Measurements from ENCODE around the gene LDHB. TPM values are rescaled to one million over a fixed set of nuclear protein-coding genes. Genes with fewer than 3 reads are reported as not detected.
"Not testable (repeated sequence)": the region's sequence is repeated elsewhere in the genome, so short reads cannot be mapped to it uniquely, and the experiment has no call there.

The LDHB gene
- total and polyA plus RNA-seq, 10 of the 15 experiments (the other 5 are each of a cell fraction or from before 2014, with no cell fraction given) = 800 to 3,692 (median 1,366) TPM

GRCh38 chr12:21662122-21662792 is 4.6 kb upstream of the LDHB start:
- no TSS peak for BruUV-seq (replicated peaks)
- SMC1A ChIA-PET (ENCODE audit: uncharacterized antibody, unreplicated experiment) = interaction anchor here (1.3 kb wide), 1 partner anchor 10 kb away, joined by 5 read pairs; no protein-coding TSS in a partner anchor
- H2AFZ ChIP-seq (ENCODE audit: control insufficient read depth, low read depth, low read length) = no peak overlapping the region
- intact Hi-C loops (cut with micrococcal nuclease; ENCODE audit: unreplicated experiment) = no loop called here
- H3K4me2 ChIP-seq (ENCODE audit: control insufficient read depth, insufficient read depth) = no peak overlapping the region
- ATAC-seq (no peak), DNase-seq (ENCODE audit: low read depth, low spot score) (no peak), FAIRE-seq (no peak)
- no peaks in the 10 kb centered on the region; the same call in 1 of the 2 replicates for H3K4me1 ChIP-seq (ENCODE audit: control insufficient read depth, insufficient read depth, low read length)
- CTCF ChIA-PET = interaction anchor here (1.3 kb wide), 1 partner anchor 18 kb away, joined by 7 read pairs; no protein-coding TSS in a partner anchor
- in situ Hi-C loops (cut with MboI) = no loop called here
- H3K27me3 ChIP-seq (replicated peaks in 1 of 2; ENCODE audit: control insufficient read depth in 2 of 2, insufficient read depth in 2 of 2, low read length in 1 of 2) = peaks cover 0 to 2% of the 10 kb centered on the region in 2 experiments; a peak in 1 of 4 replicates
- H3K9ac ChIP-seq (ENCODE audit: control insufficient read depth, insufficient read depth, low read length) = no peak overlapping the region
- H3K4me3 ChIP-seq = no peak overlapping the region
- no peaks in the 10 kb centered on the region for H4K20me1 ChIP-seq (ENCODE audit: control insufficient read depth, insufficient read depth)
- POLR2A ChIA-PET = no interaction called here
- H3K9me3 ChIP-seq (replicated peaks; ENCODE audit: control insufficient read depth, insufficient read depth, low read length) = no peaks in the 10 kb centered on the region
- RAD21 ChIA-PET (ENCODE audit: unreplicated experiment) = no interaction called here
- 89% methylated on average over 27 of the region's 27 CpGs for WGBS (ENCODE audit: insufficient coverage, insufficient replicate concordance, low lambda C conversion rate, missing lambda C conversion rate)
- H3K27ac ChIP-seq (ENCODE audit: control insufficient read depth, insufficient read depth) = no peak overlapping the region
- H3K36me3 ChIP-seq (ENCODE audit: control insufficient read depth in 2 of 2, insufficient read depth in 2 of 2, low read length in 1 of 2) = no peaks in the 10 kb centered on the region
- no peak for TF ChIP-seq YBX1 (IDR thresholded peaks at IDR 0.05)
- no peak for TF ChIP-seq HSF1 (IDR thresholded peaks at IDR 0.05; ENCODE audit: low read depth, low read length)
- TF ChIP-seq TARDBP (IDR thresholded peaks at IDR 0.05; ENCODE audit: borderline replicate concordance) = no peak
- TF ChIP-seq MAX (IDR thresholded peaks at IDR 0.05; ENCODE audit: low read depth, low read length) = no peak
- no peak for TF ChIP-seq MYC (IDR thresholded peaks at IDR 0.05; ENCODE audit: insufficient read depth, insufficient read length, insufficient replicate concordance, low read length, severe bottlenecking)
- TF ChIP-seq TCF3 (IDR thresholded peaks at IDR 0.05; ENCODE audit: borderline replicate concordance, insufficient read depth, low read depth, low read length) = no peak
- no peak for TF ChIP-seq DPF2 (IDR thresholded peaks at IDR 0.05)
- TF ChIP-seq ZNF384 (IDR thresholded peaks at IDR 0.05; ENCODE audit: borderline replicate concordance, low read depth, low read length) = no peak
- no peak for TF ChIP-seq E4F1 (IDR thresholded peaks at IDR 0.05; ENCODE audit: borderline replicate concordance, partially characterized antibody)
- no peak for TF ChIP-seq PAX5 (IDR thresholded peaks at IDR 0.05; ENCODE audit: borderline replicate concordance, low read depth, low read length)
- TF ChIP-seq HCFC1 (IDR thresholded peaks at IDR 0.05; ENCODE audit: low read length) = no peak
- TF ChIP-seq NR2C1 (IDR thresholded peaks at IDR 0.05) = no peak
- H3K79me2 ChIP-seq (ENCODE audit: control insufficient read depth, insufficient read depth, low read length) = peaks cover 6% of the 10 kb centered on the region

GRCh38 chr12:21661396-21662093 is 3.9 kb upstream of the LDHB start:
- H3K36me3 ChIP-seq (ENCODE audit: control insufficient read depth in 2 of 2, insufficient read depth in 2 of 2, low read length in 1 of 2); H3K4me3 ChIP-seq; H4K20me1 ChIP-seq (ENCODE audit: control insufficient read depth, insufficient read depth); H3K27me3 ChIP-seq (replicated peaks in 1 of 2; ENCODE audit: control insufficient read depth in 2 of 2, insufficient read depth in 2 of 2, low read length in 1 of 2); intact Hi-C loops (cut with micrococcal nuclease; ENCODE audit: unreplicated experiment); CTCF ChIA-PET; FAIRE-seq; BruUV-seq (replicated peaks); H2AFZ ChIP-seq (ENCODE audit: control insufficient read depth, low read depth, low read length); H3K9ac ChIP-seq (ENCODE audit: control insufficient read depth, insufficient read depth, low read length); DNase-seq (ENCODE audit: low read depth, low spot score); H3K9me3 ChIP-seq (replicated peaks; ENCODE audit: control insufficient read depth, insufficient read depth, low read length); H3K4me2 ChIP-seq (ENCODE audit: control insufficient read depth, insufficient read depth); H3K27ac ChIP-seq (ENCODE audit: control insufficient read depth, insufficient read depth); POLR2A ChIA-PET; in situ Hi-C loops (cut with MboI); ATAC-seq; H3K4me1 ChIP-seq (ENCODE audit: control insufficient read depth, insufficient read depth, low read length): not testable (repeated sequence)
- ChIA-PET RAD21 (ENCODE audit: unreplicated experiment) (interaction anchor here (0.9 kb wide), 1 partner anchor 9 kb away, joined by 3 read pairs; no protein-coding TSS in a partner anchor), SMC1A (ENCODE audit: uncharacterized antibody, unreplicated experiment) (interaction anchor here (1.0 to 1.4 kb wide), 6 partner anchors 9 to 151 kb away, joined by 3 to 5 read pairs (median 3); no protein-coding TSS in a partner anchor)
- WGBS (ENCODE audit: insufficient coverage, insufficient replicate concordance, low lambda C conversion rate, missing lambda C conversion rate) = 90% methylated on average over 43 of the region's 44 CpGs
- H3K79me2 ChIP-seq (ENCODE audit: control insufficient read depth, insufficient read depth, low read length) = peaks cover 13% of the 10 kb centered on the region
